ENCODE data around the gene BST2.

DNA sequence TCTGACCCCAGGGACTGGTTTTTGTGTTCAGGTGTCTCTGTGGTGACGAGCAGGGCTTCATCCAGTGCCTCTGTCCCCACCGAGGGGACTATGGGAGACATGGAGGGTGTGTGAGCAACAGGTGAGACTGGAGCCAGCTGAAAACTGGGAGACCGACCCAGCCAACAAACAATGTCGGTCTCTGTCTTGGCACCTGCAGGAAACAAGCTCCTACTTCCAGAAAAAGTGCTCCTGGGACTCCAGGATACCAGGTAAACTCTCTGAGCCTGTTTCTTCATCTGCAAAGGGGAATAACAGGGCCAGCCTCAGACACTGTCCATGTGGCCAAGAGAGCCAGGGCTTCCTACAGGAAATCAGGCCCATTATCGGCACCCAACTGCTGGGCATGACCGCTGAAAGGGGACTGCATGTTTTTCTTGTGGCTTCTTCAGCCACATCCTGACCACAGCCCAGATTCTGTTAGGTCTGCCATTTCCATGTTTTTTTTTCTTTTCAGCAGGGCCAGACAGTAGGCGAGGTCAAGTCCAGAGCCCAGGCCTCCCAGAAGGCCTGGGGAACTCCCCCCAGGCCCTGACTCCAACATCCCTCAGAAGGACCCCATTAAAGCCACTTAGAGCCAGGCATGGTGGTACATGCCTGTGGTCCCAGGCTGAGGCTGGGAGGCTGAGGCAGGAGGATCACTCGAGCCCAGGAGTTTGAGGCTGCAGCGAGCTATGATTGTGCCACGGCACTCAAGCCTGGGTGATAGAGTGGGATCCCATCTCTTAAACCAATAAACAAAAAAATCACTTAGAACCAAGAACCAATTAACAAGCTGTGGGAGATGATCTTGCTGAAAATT lies 836 bp upstream of the BST2 start:
- TF ChIP-seq, protein P1, sequence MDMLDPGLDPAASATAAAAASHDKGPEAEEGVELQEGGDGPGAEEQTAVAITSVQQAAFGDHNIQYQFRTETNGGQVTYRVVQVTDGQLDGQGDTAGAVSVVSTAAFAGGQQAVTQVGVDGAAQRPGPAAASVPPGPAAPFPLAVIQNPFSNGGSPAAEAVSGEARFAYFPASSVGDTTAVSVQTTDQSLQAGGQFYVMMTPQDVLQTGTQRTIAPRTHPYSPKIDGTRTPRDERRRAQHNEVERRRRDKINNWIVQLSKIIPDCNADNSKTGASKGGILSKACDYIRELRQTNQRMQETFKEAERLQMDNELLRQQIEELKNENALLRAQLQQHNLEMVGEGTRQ (IDR thresholded peaks at IDR 0.05; ENCODE audit: borderline replicate concordance, low read depth, low read length) = no peak
- TF ChIP-seq, protein P2, sequence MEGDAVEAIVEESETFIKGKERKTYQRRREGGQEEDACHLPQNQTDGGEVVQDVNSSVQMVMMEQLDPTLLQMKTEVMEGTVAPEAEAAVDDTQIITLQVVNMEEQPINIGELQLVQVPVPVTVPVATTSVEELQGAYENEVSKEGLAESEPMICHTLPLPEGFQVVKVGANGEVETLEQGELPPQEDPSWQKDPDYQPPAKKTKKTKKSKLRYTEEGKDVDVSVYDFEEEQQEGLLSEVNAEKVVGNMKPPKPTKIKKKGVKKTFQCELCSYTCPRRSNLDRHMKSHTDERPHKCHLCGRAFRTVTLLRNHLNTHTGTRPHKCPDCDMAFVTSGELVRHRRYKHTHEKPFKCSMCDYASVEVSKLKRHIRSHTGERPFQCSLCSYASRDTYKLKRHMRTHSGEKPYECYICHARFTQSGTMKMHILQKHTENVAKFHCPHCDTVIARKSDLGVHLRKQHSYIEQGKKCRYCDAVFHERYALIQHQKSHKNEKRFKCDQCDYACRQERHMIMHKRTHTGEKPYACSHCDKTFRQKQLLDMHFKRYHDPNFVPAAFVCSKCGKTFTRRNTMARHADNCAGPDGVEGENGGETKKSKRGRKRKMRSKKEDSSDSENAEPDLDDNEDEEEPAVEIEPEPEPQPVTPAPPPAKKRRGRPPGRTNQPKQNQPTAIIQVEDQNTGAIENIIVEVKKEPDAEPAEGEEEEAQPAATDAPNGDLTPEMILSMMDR (IDR thresholded peaks at IDR 0.05) = no peak
- TF ChIP-seq MXI1 (IDR thresholded peaks at IDR 0.05; ENCODE audit: low read depth, low read length) (no peak), GABPA (IDR thresholded peaks at IDR 0.05; ENCODE audit: low read depth) (no peak), POLR2AphosphoS5 (IDR thresholded peaks at IDR 0.05; ENCODE audit: low read depth, low read length) (no peak), EZH2phosphoT487 (IDR thresholded peaks at IDR 0.05; ENCODE audit: borderline replicate concordance, low read depth) (no peak), CHD2 (IDR thresholded peaks at IDR 0.05; ENCODE audit: low read length, partially characterized antibody) (no peak), RAD21 (IDR thresholded peaks at IDR 0.05; ENCODE audit: low read length) (no peak)
- TF ChIP-seq, protein P3, sequence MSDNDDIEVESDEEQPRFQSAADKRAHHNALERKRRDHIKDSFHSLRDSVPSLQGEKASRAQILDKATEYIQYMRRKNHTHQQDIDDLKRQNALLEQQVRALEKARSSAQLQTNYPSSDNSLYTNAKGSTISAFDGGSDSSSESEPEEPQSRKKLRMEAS (IDR thresholded peaks at IDR 0.05; ENCODE audit: low read depth) = no peak
